Measurements from ENCODE around the gene ERN2. TPM values are rescaled to one million over a fixed set of nuclear protein-coding genes. Genes with fewer than 3 reads are reported as not detected.

ERN2 gene
- total RNA-seq, 1 experiment from 2014 or later, result 0.47 TPM

- Histone ChIP-seq H3K9ac (ENCODE audit: low read length) (peak overlapping the region; percentile 85), H3K9me3 (ENCODE audit: control insufficient read depth in 1 of 2, insufficient read depth in 1 of 2, low read depth in 1 of 2, low read length in 2 of 2) (no peaks in the 10 kb centered on the region), H3K4me1 (ENCODE audit: control insufficient read depth in 1 of 2, insufficient read depth in 2 of 2, low read length in 2 of 2) (peaks cover 2 to 23% of the 10 kb centered on the region in 2 experiments; a peak in 3 of 4 replicates), H3K4me2 (ENCODE audit: low read length) (peak overlapping the region; percentile 90), H2AFZ (ENCODE audit: low read depth, low read length, poor library complexity, severe bottlenecking) (no peak overlapping the region), H3K4me3 (replicated peaks in 1 of 2; ENCODE audit: low read depth in 1 of 2, low read length in 2 of 2) (peak overlapping the region; percentile 70 to 100), H3K9me2 (ENCODE audit: insufficient read depth) (no peaks in the 10 kb centered on the region), H3K27ac (ENCODE audit: low read depth, low read length) (peak overlapping the region; percentile 70), H3K27me3 (ENCODE audit: insufficient read depth, low read length) (no peaks in the 10 kb centered on the region), H3K79me2 (ENCODE audit: insufficient read depth, low read length) (peaks cover 74% of the 10 kb centered on the region), H3K36me3 (ENCODE audit: control insufficient read depth in 1 of 2, insufficient read depth in 2 of 2, low read length in 2 of 2) (peaks cover 5 to 10% of the 10 kb centered on the region in 2 experiments; a peak in 3 of 4 replicates), H4K20me1 (ENCODE audit: insufficient read depth) (no peaks in the 10 kb centered on the region)
- RAD21 ChIA-PET (ENCODE audit: low non-redundant PET in 1 of 2, low total read pairs in 2 of 2, uncharacterized antibody in 2 of 2, unreplicated experiment in 2 of 2), result no interaction called here
- TF ChIP-seq YY1 (IDR thresholded peaks at IDR 0.05; ENCODE audit: extremely low read depth, insufficient replicate concordance, low read depth, low read length) (no peak), ELF1 (IDR thresholded peaks at IDR 0.05; ENCODE audit: borderline replicate concordance, low read depth) (no peak), POLR2AphosphoS5 (IDR thresholded peaks at IDR 0.05; ENCODE audit: low read depth, low read length) (no peak), JUND (IDR thresholded peaks at IDR 0.05) (no peak), REST (IDR thresholded peaks at IDR 0.05; ENCODE audit: low read depth) (no peak), ZFX (IDR thresholded peaks at IDR 0.05) (no peak), SP1 (IDR thresholded peaks at IDR 0.05; ENCODE audit: low read depth) (no peak), TCF7L2 (IDR thresholded peaks at IDR 0.05; ENCODE audit: borderline replicate concordance, extremely low read depth, insufficient read depth, insufficient read length) (no peak), SIN3A (IDR thresholded peaks at IDR 0.05; ENCODE audit: low read depth) (no peak), ZBTB33 (IDR thresholded peaks at IDR 0.05; ENCODE audit: extremely low read depth, insufficient replicate concordance, low read length) (no peak), MAX (IDR thresholded peaks at IDR 0.05) (no peak), EZH2phosphoT487 (IDR thresholded peaks at IDR 0.05; ENCODE audit: borderline replicate concordance) (no peak)
- intact Hi-C loops (cut with micrococcal nuclease), result no loop called here
- BruUV-seq (replicated peaks), result no TSS peak
- ATAC-seq (no peak), DNase-seq (ENCODE audit: low read depth, low spot score) (no peak)
- CTCF ChIA-PET, result interaction anchor here (3.0 kb wide), 1 partner anchor 46 kb away, joined by 7 read pairs; the partner anchor contains the start of gene NDUFAB1
- POLR2A ChIA-PET, result no interaction called here
Observed at GRCh38 chr16:23642246-23642774, 70.7 kb downstream of the ERN2 start.
